WTC11 (cell line): ENCODE measurements around the gene OR2G2. TPM values are rescaled to one million over a fixed set of nuclear protein-coding genes. Genes with fewer than 3 reads are reported as not detected.

Experiments
- ATAC-seq: fragments of 200-7000 bp; cut with Tn5 transposase; 2 replicates; pipeline ENCODE4 v1.10.0; 2021; ENCODE audit warnings: mild to moderate bottlenecking, moderate library complexity
- CTCF ChIA-PET: fragments of 300-600 bp; sonication (Branson Sonifier 250); formaldehyde crosslinking; loops from one replicate; lab custom pipeline; 2021; ENCODE audit warnings: antibody characterized with exemption; lab: Charles Lee
- POLR2A ChIA-PET: fragments of 350-600 bp; sonication (Branson Sonifier 250); formaldehyde crosslinking; loops from one replicate; lab custom pipeline; 2021; ENCODE audit warnings: antibody characterized with exemption; lab: Charles Lee
- DNase-seq: peaks from one replicate; pipeline ENCODE4 v3.0.0; 2021; ENCODE audit warnings: low spot score
- H3K27ac Mint-ChIP-seq: 2 replicates; pipeline ENCODE4 v1.8.0; 2021; ENCODE audit warnings: mixed read lengths
- H3K27me3 Mint-ChIP-seq: 2 replicates; pipeline ENCODE4 v1.8.0; 2021; ENCODE audit warnings: low read depth, mild to moderate bottlenecking, moderate library complexity, mixed read lengths
- H3K36me3 Mint-ChIP-seq: 2 replicates; pipeline ENCODE4 v1.8.0; 2021; ENCODE audit warnings: mixed read lengths
- H3K4me1 Mint-ChIP-seq: 2 replicates; pipeline ENCODE4 v1.8.0; 2022; ENCODE audit warnings: mixed read lengths
- H3K4me3 Mint-ChIP-seq: 2 replicates; pipeline ENCODE4 v1.8.0; 2021; ENCODE audit warnings: mild to moderate bottlenecking, moderate library complexity, mixed read lengths
- H3K9me3 Mint-ChIP-seq: 2 replicates; pipeline ENCODE4 v1.8.0; 2021; ENCODE audit warnings: mixed read lengths
- AR ChIP-seq: fragments of 250-450 bp; sonication (Bioruptor Pico); IDR thresholded peaks from 2 replicates; pipeline ENCODE4 v1.9.0; 2021; ENCODE audit warnings: mild to moderate bottlenecking
- ATF1 ChIP-seq: sonication (generic); formaldehyde crosslinking; IDR thresholded peaks from 2 replicates; pipeline ENCODE4 v1.8.1; 2023; ENCODE audit warnings: mild to moderate bottlenecking, moderate library complexity, missing genetic modification reagents
- CDX4 ChIP-seq: fragments of 250-450 bp; sonication (Bioruptor Pico); IDR thresholded peaks from 2 replicates; pipeline ENCODE4 v1.9.0; 2021; ENCODE audit warnings: moderate library complexity, mild to moderate bottlenecking, inconsistent platforms, borderline replicate concordance
- CREB1 ChIP-seq: sonication (generic); formaldehyde crosslinking; IDR thresholded peaks from 2 replicates; pipeline ENCODE4 v1.8.0; 2023; ENCODE audit warnings: mild to moderate bottlenecking, missing genetic modification reagents
- E2F1 ChIP-seq: sonication (generic); formaldehyde crosslinking; IDR thresholded peaks from 2 replicates; pipeline ENCODE4 v1.8.0; 2022; ENCODE audit warnings: mild to moderate bottlenecking, missing genetic modification reagents
- E2F5 ChIP-seq: sonication (generic); formaldehyde crosslinking; IDR thresholded peaks from 2 replicates; pipeline ENCODE4 v1.8.1; 2022; ENCODE audit warnings: mild to moderate bottlenecking, moderate library complexity, missing genetic modification reagents
- ERG ChIP-seq: fragments of 250-450 bp; sonication (Bioruptor Pico); IDR thresholded peaks from 2 replicates; pipeline ENCODE4 v1.8.0; 2021; ENCODE audit warnings: mild to moderate bottlenecking
- FOXP1 ChIP-seq: sonication (generic); formaldehyde crosslinking; IDR thresholded peaks from 2 replicates; pipeline ENCODE4 v1.8.0; 2022; ENCODE audit warnings: missing genetic modification reagents, mild to moderate bottlenecking, moderate library complexity, borderline replicate concordance
- GABPB1 ChIP-seq: sonication (generic); formaldehyde crosslinking; IDR thresholded peaks from 2 replicates; pipeline ENCODE4 v1.8.1; 2023; ENCODE audit warnings: mild to moderate bottlenecking, missing genetic modification reagents
- HMGXB4 ChIP-seq: sonication (generic); formaldehyde crosslinking; IDR thresholded peaks from 2 replicates; pipeline ENCODE4 v1.8.1; 2023; ENCODE audit warnings: mild to moderate bottlenecking, moderate library complexity, missing genetic modification reagents
- IRF1 ChIP-seq: sonication (generic); formaldehyde crosslinking; IDR thresholded peaks from 2 replicates; pipeline ENCODE4 v1.8.0; 2023; ENCODE audit warnings: missing genetic modification reagents
- KAT7 ChIP-seq: sonication (generic); formaldehyde crosslinking; IDR thresholded peaks from 2 replicates; pipeline ENCODE4 v1.8.1; 2023; ENCODE audit warnings: missing genetic modification reagents, mild to moderate bottlenecking, borderline replicate concordance
- MAX ChIP-seq: sonication (generic); formaldehyde crosslinking; IDR thresholded peaks from 2 replicates; pipeline ENCODE4 v1.8.0; 2022; ENCODE audit warnings: mild to moderate bottlenecking, missing genetic modification reagents
- MXD4 ChIP-seq: fragments of 250-450 bp; sonication (Bioruptor Pico); IDR thresholded peaks from 2 replicates; pipeline ENCODE4 v1.8.0; 2021; ENCODE audit warnings: mild to moderate bottlenecking, moderate library complexity, borderline replicate concordance
- MYBL2 ChIP-seq: sonication (generic); formaldehyde crosslinking; IDR thresholded peaks from 2 replicates; pipeline ENCODE4 v1.8.1; 2023; ENCODE audit warnings: mild to moderate bottlenecking, moderate library complexity, missing genetic modification reagents
- NFYB ChIP-seq: sonication (generic); formaldehyde crosslinking; conservative IDR thresholded peaks from 2 replicates; pipeline ENCODE4 v1.8.0; 2022; ENCODE audit warnings: low read depth, missing genetic modification reagents
- NR1H2 ChIP-seq: sonication (generic); formaldehyde crosslinking; IDR thresholded peaks from 2 replicates; pipeline ENCODE4 v1.9.0; 2021; ENCODE audit warnings: mild to moderate bottlenecking, moderate library complexity, missing genetic modification reagents
- NR2C2 ChIP-seq: sonication (generic); formaldehyde crosslinking; IDR thresholded peaks from 2 replicates; pipeline ENCODE4 v1.8.0; 2022; ENCODE audit warnings: mild to moderate bottlenecking, missing genetic modification reagents
- RELA ChIP-seq: sonication (generic); formaldehyde crosslinking; IDR thresholded peaks from 2 replicates; pipeline ENCODE4 v1.8.1; 2022; ENCODE audit warnings: missing genetic modification reagents, mild to moderate bottlenecking, borderline replicate concordance
- RORB ChIP-seq: fragments of 250-450 bp; sonication (Bioruptor Pico); IDR thresholded peaks from 2 replicates; pipeline ENCODE4 v1.9.0; 2021; ENCODE audit warnings: mild to moderate bottlenecking
- ZNF138 ChIP-seq: sonication (generic); formaldehyde crosslinking; conservative IDR thresholded peaks from 2 replicates; pipeline ENCODE4 v1.8.1; 2022; ENCODE audit warnings: mild to moderate bottlenecking, moderate library complexity, missing genetic modification reagents
- ZNF396 ChIP-seq: fragments of 250-450 bp; sonication (Bioruptor Pico); IDR thresholded peaks from 2 replicates; pipeline ENCODE4 v1.8.0; 2021; ENCODE audit warnings: mild to moderate bottlenecking, moderate library complexity, borderline replicate concordance
- total RNA-seq: library from RNA; stranded (reverse); gene quantifications from 3 replicates; pipeline ENCODE4 v1.2.3, GENCODE V29; 2021

OR2G2 gene
- total RNA-seq, 1 experiment from 2014 or later = not detected

GRCh38 chr1:247552231-247552630, 35.9 kb upstream of the OR2G2 start:
- ATAC-seq = no peak
- CTCF ChIA-PET = interaction anchor here (0.9 kb wide), 1 partner anchor 12 kb away, joined by 3 read pairs; no protein-coding TSS in a partner anchor

GRCh38 chr1:247557926-247558674, 30.1 kb upstream of the OR2G2 start:
- TF ChIP-seq CDX4 (no peak), KAT7 (CRISPR knock-in tag) (no peak), NR2C2 (no peak), HMGXB4 (no peak), E2F1 (CRISPR knock-in tag) (no peak), FOXP1 (CRISPR knock-in tag) (no peak), CREB1 (no peak), IRF1 (CRISPR knock-in tag) (no peak), ZNF138 (no peak), GABPB1 (CRISPR knock-in tag) (no peak), AR (no peak), E2F5 (CRISPR knock-in tag) (no peak), ATF1 (CRISPR knock-in tag) (no peak), RORB (CRISPR knock-in tag) (no peak), ZNF396 (CRISPR knock-in tag) (no peak)
- TF ChIP-seq, all 79 proteins: peak for 0
- H3K4me1 Mint-ChIP-seq = peaks cover 10% of the 10 kb centered on the region
- ChIA-PET POLR2A (no interaction called here), CTCF (interaction anchor here (1.0 to 1.6 kb wide), 3 partner anchors 24 to 27 kb away, joined by 3 to 4 read pairs (median 4); no protein-coding TSS in a partner anchor)
- no peaks in the 10 kb centered on the region for H3K27me3 Mint-ChIP-seq
- no peaks in the 10 kb centered on the region for H3K36me3 Mint-ChIP-seq
- ATAC-seq (no peak), DNase-seq (no peak)
- no peak overlapping the region for H3K27ac Mint-ChIP-seq
- H3K9me3 Mint-ChIP-seq = no peaks in the 10 kb centered on the region
- no peak overlapping the region for H3K4me3 Mint-ChIP-seq

More at GRCh38 chr1:247552231-247552630, 35.9 kb upstream of the OR2G2 start:
- TF ChIP-seq RELA (CRISPR knock-in tag) (no peak), NFYB (no peak), CREB1 (no peak), MYBL2 (CRISPR knock-in tag) (no peak), MXD4 (no peak), MAX (CRISPR knock-in tag) (no peak), ERG (CRISPR knock-in tag) (no peak), NR1H2 (CRISPR knock-in tag) (no peak)
- Mint-ChIP-seq H3K4me3 (no peak overlapping the region), H3K27me3 (no peaks in the 10 kb centered on the region), H3K36me3 (no peaks in the 10 kb centered on the region), H3K27ac (no peak overlapping the region), H3K9me3 (peaks cover 5% of the 10 kb centered on the region; the same call in 1 of the 2 replicates), H3K4me1 (peaks cover 20% of the 10 kb centered on the region)
- POLR2A ChIA-PET = no interaction called here
- DNase-seq = no peak
